NCI-H524 treated with DMSO at 0.1 percent for 48 hours (cell line): ENCODE data around the gene FES.
A peak's percentile ranks its signal among the peaks of the same experiment; 100 is the strongest.
"Not testable (repeated sequence)": the region's sequence is repeated elsewhere in the genome, so short reads cannot be mapped to it uniquely, and the experiment has no call there.

ENCODE experiments used
- DNase-seq: peaks from one replicate; lab custom pipeline; 2025; lab: John Stamatoyannopoulos, UW

FES gene

GRCh38 chr15:90909976-90910375 lies 25.7 kb downstream of the FES start:
- DNase-seq, result no peak

GRCh38 chr15:90910441-90911301 lies 26.4 kb downstream of the FES start:
- no peak for DNase-seq

- DNase-seq, result no peak
Measured at GRCh38 chr15:90911302-90911623, 27.0 kb downstream of the FES start.

GRCh38 chr15:90911906-90912769 lies 27.8 kb downstream of the FES start:
- no peak for DNase-seq

GRCh38 chr15:90912770-90913075 lies 28.4 kb downstream of the FES start:
- DNase-seq, result no peak

- DNase-seq, result no peak
Measured at GRCh38 chr15:90913398-90913944, 29.2 kb downstream of the FES start.

- no peak for DNase-seq
Measured at GRCh38 chr15:90914305-90915080, 30.2 kb downstream of the FES start.

GRCh38 chr15:90915216-90915807 lies 31.0 kb downstream of the FES start:
- peak; percentile 85 for DNase-seq

- DNase-seq, result no peak
Measured at GRCh38 chr15:90915808-90916440, 31.6 kb downstream of the FES start.

- DNase-seq, result no peak
Measured at GRCh38 chr15:90916461-90916860, 32.2 kb downstream of the FES start.

- no peak for DNase-seq
Measured at GRCh38 chr15:90917569-90917968, 33.3 kb downstream of the FES start.

GRCh38 chr15:90918034-90918788 lies 33.9 kb downstream of the FES start:
- no peak for DNase-seq

- DNase-seq, result no peak
Measured at GRCh38 chr15:90918835-90919234, 34.5 kb downstream of the FES start.

- no peak for DNase-seq
Measured at GRCh38 chr15:90921887-90922286, 37.6 kb downstream of the FES start.

GRCh38 chr15:90922712-90923322 lies 38.5 kb downstream of the FES start:
- not testable (repeated sequence) for DNase-seq

GRCh38 chr15:90924375-90924774 lies 40.1 kb downstream of the FES start:
- no peak for DNase-seq

GRCh38 chr15:90926766-90927165 lies 42.5 kb downstream of the FES start:
- not testable (repeated sequence) for DNase-seq

- DNase-seq, result not testable (repeated sequence)
Measured at GRCh38 chr15:90928106-90928505, 43.8 kb downstream of the FES start.

- no peak for DNase-seq
Measured at GRCh38 chr15:90929246-90930019, 45.1 kb downstream of the FES start.
